Osteoblast (primary cell): ENCODE data around the gene AQP12A. TPM values are rescaled to one million over a fixed set of nuclear protein-coding genes. Genes with fewer than 3 reads are reported as not detected.

Experiments used
- DNase-seq: peaks from one replicate; pipeline ENCODE4 v3.0.0; 2011; ENCODE audit warnings: low spot score, mixed read lengths; ENCODE audit not compliant: insufficient read length; ENCODE audit errors: missing footprints
- H2AFZ ChIP-seq: 2 replicates; pipeline ENCODE4 v1.6.0; 2011; ENCODE audit warnings: mild to moderate bottlenecking, low read length
- H3K27ac ChIP-seq: 2 replicates; pipeline ENCODE4 v1.5.1; 2011; ENCODE audit warnings: mild to moderate bottlenecking, low read depth, low read length, moderate library complexity
- H3K27me3 ChIP-seq: 2 replicates; pipeline ENCODE4 v1.6.0; 2012; ENCODE audit warnings: mild to moderate bottlenecking, control low read depth, inconsistent platforms, low read length, moderate library complexity; ENCODE audit not compliant: insufficient read depth
- H3K36me3 ChIP-seq: 2 replicates; pipeline ENCODE4 v1.5.1; 2011; ENCODE audit warnings: mild to moderate bottlenecking, low read length, control low read depth, moderate library complexity; ENCODE audit not compliant: insufficient read depth
- H3K4me1 ChIP-seq: 2 replicates; pipeline ENCODE4 v1.5.1; 2011; ENCODE audit warnings: mild to moderate bottlenecking, low read length, control low read depth, moderate library complexity; ENCODE audit not compliant: insufficient read depth
- H3K4me2 ChIP-seq: 2 replicates; pipeline ENCODE4 v1.6.0; 2011; ENCODE audit warnings: mild to moderate bottlenecking, low read length; ENCODE audit not compliant: insufficient read depth
- H3K4me3 ChIP-seq: fragments of 200-600 bp; sonication (generic); 3 replicates; pipeline ENCODE4 v1.5.1; 2012; ENCODE audit warnings: mild to moderate bottlenecking, low read length, inconsistent platforms; ENCODE audit not compliant: insufficient read depth
- H3K79me2 ChIP-seq: 2 replicates; pipeline ENCODE4 v1.6.0; 2012; ENCODE audit warnings: mild to moderate bottlenecking, low read length, control low read depth, inconsistent platforms; ENCODE audit not compliant: insufficient read depth
- H3K9me3 ChIP-seq: 2 replicates; pipeline ENCODE4 v1.5.1; 2011; ENCODE audit warnings: low read depth, low read length, control low read depth
- H4K20me1 ChIP-seq: 2 replicates; pipeline ENCODE4 v1.6.0; 2012; ENCODE audit warnings: mild to moderate bottlenecking, low read length, control low read depth; ENCODE audit not compliant: insufficient read depth
- CTCF ChIP-seq: IDR thresholded peaks from 2 replicates; pipeline ENCODE4 v1.5.1; 2011; ENCODE audit warnings: mild to moderate bottlenecking, low read depth, low read length, moderate library complexity; ENCODE audit errors: extremely low read depth
- total RNA-seq: library from RNA; depleted of rRNA; stranded (reverse); fragments of >200 nt; gene quantifications from 2 replicates; pipeline ENCODE4 v1.2.3, GENCODE V29; 2012

Gene AQP12A
- total RNA-seq, 1 donor, result not detected

GRCh38 chr2:240643811-240644150 is 47.9 kb upstream of the AQP12A start:
- peaks cover 21% of the 10 kb centered on the region for H3K27me3 ChIP-seq
- H3K27ac ChIP-seq, result no peak overlapping the region
- H3K36me3 ChIP-seq, result no peaks in the 10 kb centered on the region
- no peaks in the 10 kb centered on the region for H4K20me1 ChIP-seq
- no peak overlapping the region for H3K4me3 ChIP-seq
- H3K4me1 ChIP-seq, result no peaks in the 10 kb centered on the region
- H3K79me2 ChIP-seq, result no peaks in the 10 kb centered on the region
- DNase-seq, result no peak
- H3K4me2 ChIP-seq, result no peak overlapping the region
- no peaks in the 10 kb centered on the region for H3K9me3 ChIP-seq
- no peak for TF ChIP-seq CTCF
- H2AFZ ChIP-seq, result no peak overlapping the region

GRCh38 chr2:240644171-240644651 is 47.5 kb upstream of the AQP12A start:
- H3K27ac ChIP-seq, result no peak overlapping the region
- no peak for TF ChIP-seq CTCF
- DNase-seq, result peak; percentile 64
- H3K4me3 ChIP-seq, result no peak overlapping the region
- no peaks in the 10 kb centered on the region for H3K79me2 ChIP-seq
- no peaks in the 10 kb centered on the region for H3K36me3 ChIP-seq
- no peak overlapping the region for H3K4me2 ChIP-seq
- H3K4me1 ChIP-seq, result no peaks in the 10 kb centered on the region
- H3K9me3 ChIP-seq, result no peaks in the 10 kb centered on the region
- no peak overlapping the region for H2AFZ ChIP-seq
- peaks cover 22% of the 10 kb centered on the region for H3K27me3 ChIP-seq
- no peaks in the 10 kb centered on the region for H4K20me1 ChIP-seq

- no peaks in the 10 kb centered on the region for H3K4me1 ChIP-seq
- H3K79me2 ChIP-seq, result no peaks in the 10 kb centered on the region
- no peak overlapping the region for H3K4me3 ChIP-seq
- no peaks in the 10 kb centered on the region for H3K9me3 ChIP-seq
- DNase-seq, result peak; percentile 73
- H3K27ac ChIP-seq, result no peak overlapping the region
- no peak overlapping the region for H3K4me2 ChIP-seq
- H2AFZ ChIP-seq, result no peak overlapping the region
- no peaks in the 10 kb centered on the region for H3K36me3 ChIP-seq
- no peaks in the 10 kb centered on the region for H4K20me1 ChIP-seq
- TF ChIP-seq CTCF, result no peak
- H3K27me3 ChIP-seq, result peaks cover 28% of the 10 kb centered on the region
Measured at GRCh38 chr2:240644859-240645301, 46.8 kb upstream of the AQP12A start.

GRCh38 chr2:240645346-240645745 is 46.3 kb upstream of the AQP12A start:
- no peak overlapping the region for H3K4me2 ChIP-seq
- no peak for DNase-seq
- peaks cover 33% of the 10 kb centered on the region for H3K27me3 ChIP-seq
- H3K36me3 ChIP-seq, result no peaks in the 10 kb centered on the region
- H3K4me1 ChIP-seq, result no peaks in the 10 kb centered on the region
- H3K27ac ChIP-seq, result no peak overlapping the region
- TF ChIP-seq CTCF, result no peak
- H2AFZ ChIP-seq, result no peak overlapping the region
- no peaks in the 10 kb centered on the region for H3K79me2 ChIP-seq
- no peaks in the 10 kb centered on the region for H3K9me3 ChIP-seq
- no peak overlapping the region for H3K4me3 ChIP-seq
- no peaks in the 10 kb centered on the region for H4K20me1 ChIP-seq
